DND-41 (cell line): ENCODE results near the gene SLC1A7.

Experiments used
- ATAC-seq: fragments of 200-7000 bp; cut with Tn5 transposase; 3 replicates; pipeline ENCODE4 v1.9.1; 2021; ENCODE audit warnings: low read depth; ENCODE audit not compliant: insufficient read depth
- DNase-seq: peaks from one replicate; pipeline ENCODE4 v3.0.0-alpha.2; 2020
- H2AFZ ChIP-seq: 2 replicates; pipeline ENCODE4 v1.6.0; 2012; ENCODE audit warnings: low read depth, low read length
- H3K27ac ChIP-seq: 2 replicates; pipeline ENCODE4 v1.5.1; 2012; ENCODE audit warnings: low read length, inconsistent platforms
- H3K27me3 ChIP-seq: fragments of 200-600 bp; sonication (generic); 2 replicates; pipeline ENCODE4 v1.6.0; 2012; ENCODE audit warnings: low read length, mild to moderate bottlenecking, inconsistent platforms; ENCODE audit not compliant: insufficient read depth, poor library complexity
- H3K36me3 ChIP-seq: 2 replicates; pipeline ENCODE4 v1.5.1; 2012; ENCODE audit warnings: low read length, inconsistent platforms; ENCODE audit not compliant: insufficient read depth
- H3K4me1 ChIP-seq: 2 replicates; pipeline ENCODE4 v1.5.1; 2012; ENCODE audit warnings: mild to moderate bottlenecking, low read length; ENCODE audit not compliant: insufficient read depth
- H3K4me2 ChIP-seq: 2 replicates; pipeline ENCODE4 v1.6.0; 2012; ENCODE audit warnings: mild to moderate bottlenecking, moderate library complexity, low read length, inconsistent platforms; ENCODE audit not compliant: insufficient read depth
- H3K4me3 ChIP-seq, 2 experiments: fragments of 200-600 bp in 1 of 2; shearing (Covaris generic) in 1 of 2; 2 replicates each; pipeline ENCODE4 v1.5.1; 2012 to 2016; ENCODE audit warnings: inconsistent platforms in 2 of 2, low read length in 2 of 2, mild to moderate bottlenecking in 2 of 2, low read depth in 1 of 2, moderate library complexity in 1 of 2
- H3K79me2 ChIP-seq: 2 replicates; pipeline ENCODE4 v1.6.0; 2012; ENCODE audit warnings: low read length, inconsistent platforms; ENCODE audit not compliant: insufficient read depth
- H3K9ac ChIP-seq: 2 replicates; pipeline ENCODE4 v1.6.0; 2012; ENCODE audit warnings: low read depth, mild to moderate bottlenecking, inconsistent platforms, low read length, moderate library complexity
- H3K9me3 ChIP-seq: 2 replicates; pipeline ENCODE4 v1.5.1; 2012; ENCODE audit warnings: low read length, moderate library complexity, mild to moderate bottlenecking, inconsistent platforms; ENCODE audit not compliant: insufficient read depth, severe bottlenecking
- H4K20me1 ChIP-seq: 2 replicates; pipeline ENCODE4 v1.6.0; 2012; ENCODE audit warnings: low read length; ENCODE audit not compliant: insufficient read depth
- EZH2 ChIP-seq: IDR thresholded peaks from 3 replicates; pipeline ENCODE4 v1.6.1; 2012; ENCODE audit warnings: borderline replicate concordance, low read depth, mild to moderate bottlenecking, moderate library complexity, low read length, inconsistent platforms; ENCODE audit not compliant: severe bottlenecking
- TF ChIP-seq, protein P1 (sequence below): IDR thresholded peaks from 2 replicates; pipeline ENCODE4 v1.5.1; 2012; ENCODE audit warnings: borderline replicate concordance, low read length, moderate library complexity, mild to moderate bottlenecking; ENCODE audit not compliant: poor library complexity, severe bottlenecking; ENCODE audit errors: extremely low read depth

The SLC1A7 gene

DNA sequence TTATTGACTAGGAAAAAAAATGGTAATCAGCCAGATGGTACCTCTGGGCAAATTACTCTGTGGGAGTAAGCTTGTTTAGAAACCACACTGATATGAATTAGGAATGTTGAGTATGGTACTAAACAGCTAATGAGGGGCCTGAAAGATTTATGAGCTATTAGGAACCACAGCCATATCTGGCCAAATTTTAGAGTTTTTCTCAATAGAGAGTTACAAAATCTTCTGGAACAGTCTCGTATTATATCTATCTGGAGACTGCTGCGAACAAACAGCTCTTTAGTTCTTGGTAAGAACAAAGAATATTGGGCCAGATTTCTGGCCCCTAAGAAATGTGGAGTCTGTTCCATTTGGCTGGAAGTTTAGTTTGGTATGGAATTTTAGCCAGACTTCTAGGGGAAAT lies 85.3 kb downstream of the SLC1A7 start:
- H3K4me3 ChIP-seq, result no peak overlapping the region
- no peak overlapping the region for H2AFZ ChIP-seq
- no peaks in the 10 kb centered on the region for H3K9me3 ChIP-seq
- H3K9ac ChIP-seq, result no peak overlapping the region
- no peaks in the 10 kb centered on the region for H3K4me1 ChIP-seq
- peaks cover 16% of the 10 kb centered on the region for H3K27me3 ChIP-seq
- ATAC-seq, result no peak
- H3K27ac ChIP-seq, result no peak overlapping the region
- H4K20me1 ChIP-seq, result no peaks in the 10 kb centered on the region
- DNase-seq, result no peak
- TF ChIP-seq, protein P1, sequence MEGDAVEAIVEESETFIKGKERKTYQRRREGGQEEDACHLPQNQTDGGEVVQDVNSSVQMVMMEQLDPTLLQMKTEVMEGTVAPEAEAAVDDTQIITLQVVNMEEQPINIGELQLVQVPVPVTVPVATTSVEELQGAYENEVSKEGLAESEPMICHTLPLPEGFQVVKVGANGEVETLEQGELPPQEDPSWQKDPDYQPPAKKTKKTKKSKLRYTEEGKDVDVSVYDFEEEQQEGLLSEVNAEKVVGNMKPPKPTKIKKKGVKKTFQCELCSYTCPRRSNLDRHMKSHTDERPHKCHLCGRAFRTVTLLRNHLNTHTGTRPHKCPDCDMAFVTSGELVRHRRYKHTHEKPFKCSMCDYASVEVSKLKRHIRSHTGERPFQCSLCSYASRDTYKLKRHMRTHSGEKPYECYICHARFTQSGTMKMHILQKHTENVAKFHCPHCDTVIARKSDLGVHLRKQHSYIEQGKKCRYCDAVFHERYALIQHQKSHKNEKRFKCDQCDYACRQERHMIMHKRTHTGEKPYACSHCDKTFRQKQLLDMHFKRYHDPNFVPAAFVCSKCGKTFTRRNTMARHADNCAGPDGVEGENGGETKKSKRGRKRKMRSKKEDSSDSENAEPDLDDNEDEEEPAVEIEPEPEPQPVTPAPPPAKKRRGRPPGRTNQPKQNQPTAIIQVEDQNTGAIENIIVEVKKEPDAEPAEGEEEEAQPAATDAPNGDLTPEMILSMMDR, result no peak
- TF ChIP-seq EZH2, result no peak
- no peaks in the 10 kb centered on the region for H3K79me2 ChIP-seq
- no peak overlapping the region for H3K4me2 ChIP-seq
- peaks cover 9% of the 10 kb centered on the region; the same call in 1 of the 2 replicates for H3K36me3 ChIP-seq

DNA sequence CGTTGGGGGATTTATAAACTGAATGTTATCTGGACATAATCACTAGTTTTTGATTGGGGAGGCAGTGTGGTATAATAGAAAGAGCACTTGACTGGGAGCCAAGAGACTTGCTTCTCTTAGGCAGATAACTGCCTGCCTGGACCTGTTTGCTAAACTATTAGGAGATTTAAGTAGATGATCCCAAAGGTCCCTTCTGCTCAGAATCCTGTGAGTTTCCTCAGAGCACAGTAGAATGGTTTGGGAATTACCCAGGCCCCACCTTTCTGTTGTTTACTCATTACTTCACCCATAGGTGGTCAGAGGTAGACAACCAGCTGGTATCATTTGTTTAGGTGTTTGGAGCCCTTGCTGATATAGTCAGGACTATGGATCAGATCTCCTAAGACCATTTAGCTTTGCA lies 90.8 kb downstream of the SLC1A7 start:
- Histone ChIP-seq H2AFZ (no peak overlapping the region), H3K9me3 (no peaks in the 10 kb centered on the region), H3K4me3 (no peak overlapping the region), H3K27ac (no peak overlapping the region), H3K27me3 (no peaks in the 10 kb centered on the region), H3K9ac (no peak overlapping the region), H3K4me1 (no peaks in the 10 kb centered on the region), H3K4me2 (no peak overlapping the region), H4K20me1 (no peaks in the 10 kb centered on the region), H3K79me2 (no peaks in the 10 kb centered on the region), H3K36me3 (peaks cover 36% of the 10 kb centered on the region; the same call in 1 of the 2 replicates)
- no peak for DNase-seq
- TF ChIP-seq, protein P1, result no peak
- TF ChIP-seq EZH2, result no peak
- no peak for ATAC-seq

DNA sequence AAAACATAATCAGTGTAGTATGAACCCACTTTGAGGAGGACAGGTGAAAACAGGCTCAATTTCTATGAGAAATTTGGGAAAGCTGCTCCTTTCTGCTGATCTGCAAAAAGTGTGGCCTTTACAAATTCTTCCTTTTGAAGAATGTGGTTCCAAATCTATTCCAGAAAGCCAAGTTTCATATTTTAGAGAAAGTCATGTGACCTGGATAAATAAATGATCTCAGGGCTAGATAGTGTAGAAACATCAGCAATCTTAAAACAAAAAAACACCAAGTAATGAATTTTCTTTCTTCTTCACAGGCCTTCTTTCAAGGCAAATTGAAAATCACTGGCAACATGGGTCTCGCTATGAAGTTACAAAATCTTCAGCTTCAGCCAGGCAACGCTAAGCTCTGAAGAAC lies 92.1 kb downstream of the SLC1A7 start:
- no peak overlapping the region for H3K27ac ChIP-seq
- TF ChIP-seq, protein P1, result no peak
- no peak for TF ChIP-seq EZH2
- no peaks in the 10 kb centered on the region for H3K27me3 ChIP-seq
- no peak overlapping the region for H3K4me3 ChIP-seq
- no peaks in the 10 kb centered on the region for H4K20me1 ChIP-seq
- no peaks in the 10 kb centered on the region for H3K9me3 ChIP-seq
- H3K4me2 ChIP-seq, result no peak overlapping the region
- no peaks in the 10 kb centered on the region for H3K4me1 ChIP-seq
- H3K79me2 ChIP-seq, result no peaks in the 10 kb centered on the region
- peaks cover 36% of the 10 kb centered on the region; the same call in 1 of the 2 replicates for H3K36me3 ChIP-seq
- no peak overlapping the region for H3K9ac ChIP-seq
- no peak overlapping the region for H2AFZ ChIP-seq
- DNase-seq, result no peak
- no peak for ATAC-seq

DNA sequence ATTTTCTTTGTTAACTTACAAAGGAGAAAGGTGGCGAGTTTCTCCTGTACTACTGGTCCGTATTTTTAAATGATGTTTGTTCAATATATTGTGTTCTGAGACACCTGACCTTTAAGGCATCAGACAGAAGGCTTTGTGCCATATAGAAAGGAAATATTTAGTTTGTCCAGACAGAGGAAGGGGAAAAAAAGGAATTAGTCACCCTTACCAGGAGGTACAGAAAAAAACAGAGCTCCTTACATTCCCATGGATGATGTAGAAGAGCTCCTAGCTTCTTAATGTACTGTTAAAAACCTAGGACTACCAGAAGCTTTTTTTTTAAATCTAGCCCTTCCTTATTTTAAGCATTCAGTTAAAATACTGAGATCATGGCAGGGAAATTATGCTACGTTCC lies 92.9 kb downstream of the SLC1A7 start:
- Histone ChIP-seq H3K27me3 (no peaks in the 10 kb centered on the region), H3K27ac (no peak overlapping the region), H3K79me2 (no peaks in the 10 kb centered on the region), H3K36me3 (peaks cover 36% of the 10 kb centered on the region; the same call in 1 of the 2 replicates), H2AFZ (no peak overlapping the region), H3K9me3 (no peaks in the 10 kb centered on the region), H4K20me1 (no peaks in the 10 kb centered on the region), H3K4me2 (no peak overlapping the region), H3K4me1 (no peaks in the 10 kb centered on the region), H3K9ac (no peak overlapping the region), H3K4me3 (no peak overlapping the region)
- no peak for DNase-seq
- ATAC-seq, result no peak
- TF ChIP-seq, protein P1, result no peak
- TF ChIP-seq EZH2, result no peak
